Loucy (cell line): Measurements from ENCODE around the gene QRFP.
A peak's percentile ranks its signal among the peaks of the same experiment; 100 is the strongest.

ENCODE experiments used
- H2AFZ ChIP-seq: fragments of 200-600 bp; sonication (generic); 2 replicates; pipeline ENCODE4 v1.6.0; 2016; ENCODE audit warnings: antibody characterized with exemption, mild to moderate bottlenecking, low read length, moderate library complexity
- H3F3A ChIP-seq: fragments of 200-600 bp; 2 replicates; pipeline ENCODE4 v1.6.0; 2016; ENCODE audit warnings: antibody characterized with exemption, low read depth, mild to moderate bottlenecking
- H3K27me3 ChIP-seq: fragments of 200-600 bp; sonication (generic); 2 replicates; pipeline ENCODE4 v1.6.1; 2014; ENCODE audit warnings: low read length, mild to moderate bottlenecking; ENCODE audit not compliant: insufficient read depth, poor library complexity, severe bottlenecking
- H3K36me3 ChIP-seq: fragments of 200-600 bp; sonication (generic); 2 replicates; pipeline ENCODE4 v1.6.1; 2016; ENCODE audit warnings: low read length; ENCODE audit not compliant: insufficient read depth
- H3K4me1 ChIP-seq: fragments of 200-600 bp; sonication (generic); 2 replicates; pipeline ENCODE4 v1.5.1; 2014; ENCODE audit warnings: low read length, mild to moderate bottlenecking; ENCODE audit not compliant: insufficient read depth, poor library complexity, severe bottlenecking
- H3K4me2 ChIP-seq: fragments of 200-600 bp; sonication (generic); 2 replicates; pipeline ENCODE4 v1.6.0; 2014; ENCODE audit warnings: antibody characterized with exemption, low read length, low read depth, mild to moderate bottlenecking; ENCODE audit not compliant: poor library complexity, severe bottlenecking
- H3K4me3 ChIP-seq: fragments of 200-600 bp; sonication (generic); 2 replicates; pipeline ENCODE4 v1.5.1; 2014; ENCODE audit warnings: low read length, mild to moderate bottlenecking, mixed read lengths; ENCODE audit not compliant: poor library complexity, severe bottlenecking
- H3K79me2 ChIP-seq: fragments of 200-600 bp; sonication (generic); 2 replicates; pipeline ENCODE4 v1.6.1; 2014; ENCODE audit warnings: low read length; ENCODE audit not compliant: insufficient read depth
- H3K9ac ChIP-seq: fragments of 200-600 bp; sonication (generic); 2 replicates; pipeline ENCODE4 v1.6.0; 2014; ENCODE audit warnings: mild to moderate bottlenecking, low read depth, low read length, moderate library complexity; ENCODE audit not compliant: poor library complexity, severe bottlenecking
- H3K9me2 ChIP-seq: fragments of 200-600 bp; sonication (generic); replicated peaks from 2 replicates; pipeline ENCODE4 v1.6.1; 2016; ENCODE audit warnings: low read depth, low read length, mixed read lengths
- H3K9me3 ChIP-seq: fragments of 200-600 bp; sonication (generic); 2 replicates; pipeline ENCODE4 v1.6.1; 2014; ENCODE audit warnings: mild to moderate bottlenecking, antibody characterized with exemption, low read length, low read depth; ENCODE audit not compliant: insufficient read depth
- H4K20me1 ChIP-seq: fragments of 200-600 bp; sonication (generic); 2 replicates; pipeline ENCODE4 v1.6.0; 2014; ENCODE audit warnings: antibody characterized with exemption, low read length, mild to moderate bottlenecking; ENCODE audit not compliant: insufficient read depth, poor library complexity, severe bottlenecking
- CTCF ChIP-seq: fragments of 200-600 bp; sonication (generic); conservative IDR thresholded peaks from 2 replicates; pipeline ENCODE4 v1.5.1; 2014; ENCODE audit warnings: mild to moderate bottlenecking, antibody characterized with exemption, low read length
- EZH2phosphoT487 ChIP-seq: fragments of 200-600 bp; IDR thresholded peaks from 2 replicates; pipeline ENCODE4 v1.6.1; 2018; ENCODE audit warnings: antibody characterized with exemption, mild to moderate bottlenecking, moderate library complexity, borderline replicate concordance

The QRFP gene

GRCh38 chr9:130847306-130848217, 49.0 kb downstream of the QRFP start:
- Histone ChIP-seq H3K4me2 (no peak overlapping the region), H3K4me3 (no peak overlapping the region), H3K9ac (no peak overlapping the region), H3K4me1 (no peaks in the 10 kb centered on the region), H3K36me3 (0 out of 2 replicates have a peak, but pooled peaks cover 3% of the 10 kb centered on the region), H2AFZ (no peak overlapping the region), H3K79me2 (peaks cover 60% of the 10 kb centered on the region), H4K20me1 (peaks cover 8% of the 10 kb centered on the region), H3K27me3 (no peaks in the 10 kb centered on the region), H3K9me3 (no peaks in the 10 kb centered on the region), H3K9me2 (no peaks in the 10 kb centered on the region), H3F3A (no peaks in the 10 kb centered on the region)
- TF ChIP-seq CTCF (peak; percentile 11; the same call in 1 of the 2 replicates), EZH2phosphoT487 (no peak)

- H3K4me3 ChIP-seq = no peak overlapping the region
- H3K27me3 ChIP-seq = no peaks in the 10 kb centered on the region
- 0 out of 2 replicates have a peak, but pooled peaks cover 3% of the 10 kb centered on the region for H3K36me3 ChIP-seq
- no peak for TF ChIP-seq EZH2phosphoT487
- no peak for TF ChIP-seq CTCF
- no peak overlapping the region for H3K9ac ChIP-seq
- peaks cover 63% of the 10 kb centered on the region for H3K79me2 ChIP-seq
- H3K9me3 ChIP-seq = no peaks in the 10 kb centered on the region
- H3K9me2 ChIP-seq = no peaks in the 10 kb centered on the region
- peaks cover 3% of the 10 kb centered on the region for H3K4me1 ChIP-seq
- no peaks in the 10 kb centered on the region for H3F3A ChIP-seq
- H4K20me1 ChIP-seq = peaks cover 11% of the 10 kb centered on the region
- H2AFZ ChIP-seq = no peak overlapping the region
- H3K4me2 ChIP-seq = no peak overlapping the region
Measured at GRCh38 chr9:130846487-130847305, 49.9 kb downstream of the QRFP start.

GRCh38 chr9:130845901-130846481, 50.6 kb downstream of the QRFP start:
- Histone ChIP-seq H3K9me3 (no peaks in the 10 kb centered on the region), H3K27me3 (no peaks in the 10 kb centered on the region), H3K79me2 (peaks cover 67% of the 10 kb centered on the region), H3K4me3 (no peak overlapping the region), H3K9me2 (no peaks in the 10 kb centered on the region), H3K4me1 (peaks cover 3% of the 10 kb centered on the region), H3K36me3 (0 out of 2 replicates have a peak, but pooled peaks cover 3% of the 10 kb centered on the region), H3K4me2 (no peak overlapping the region), H4K20me1 (peaks cover 11% of the 10 kb centered on the region), H3F3A (no peaks in the 10 kb centered on the region), H3K9ac (no peak overlapping the region), H2AFZ (no peak overlapping the region)
- TF ChIP-seq CTCF = no peak
- no peak for TF ChIP-seq EZH2phosphoT487
